GM19025 (cell line): ENCODE data around the gene DIPK1B.

Source experiments
- ATAC-seq: cut with Tn5 transposase; IDR thresholded peaks from one replicate; pipeline ENCODE4 v1.9.1; 2021; ENCODE audit warnings: mild to moderate bottlenecking, low read depth, moderate library complexity; ENCODE audit not compliant: unreplicated experiment

Gene DIPK1B

DNA sequence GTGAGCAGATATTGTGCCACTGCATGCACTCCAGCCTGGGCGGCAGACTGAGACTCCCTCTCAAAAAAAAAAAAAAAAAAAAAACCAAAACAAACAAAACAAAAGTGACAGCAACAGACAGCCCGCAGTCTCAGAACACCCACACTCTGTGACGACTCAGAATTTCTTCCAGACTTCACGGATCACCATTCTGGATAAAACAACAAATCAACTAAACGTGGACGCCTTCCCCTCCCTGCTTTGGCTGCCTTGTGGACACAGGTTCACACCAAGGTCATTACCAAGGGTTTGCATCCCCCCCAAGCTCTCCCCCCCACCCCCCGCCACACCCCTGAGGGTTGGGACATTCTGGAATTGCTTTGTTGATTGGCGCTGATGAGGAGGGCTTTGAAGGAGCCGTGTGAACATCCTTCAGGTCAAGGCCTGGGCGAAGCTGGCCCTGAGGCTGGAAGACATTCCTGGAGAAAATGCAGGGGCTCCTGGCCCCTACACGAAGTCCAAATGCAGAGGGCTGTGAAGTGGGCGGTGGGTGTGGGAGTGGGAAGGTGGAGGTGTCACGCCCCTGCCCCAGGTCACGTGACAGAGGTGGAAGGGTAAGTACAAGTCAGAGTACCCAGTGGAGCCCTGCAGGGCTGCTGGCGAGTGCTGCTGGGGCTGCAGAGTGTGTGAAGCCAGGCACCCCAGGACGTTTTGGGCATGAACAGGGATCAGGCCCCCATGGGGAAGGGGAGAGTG, 20.2 kb downstream of the DIPK1B start:
- ATAC-seq: no peak

DNA sequence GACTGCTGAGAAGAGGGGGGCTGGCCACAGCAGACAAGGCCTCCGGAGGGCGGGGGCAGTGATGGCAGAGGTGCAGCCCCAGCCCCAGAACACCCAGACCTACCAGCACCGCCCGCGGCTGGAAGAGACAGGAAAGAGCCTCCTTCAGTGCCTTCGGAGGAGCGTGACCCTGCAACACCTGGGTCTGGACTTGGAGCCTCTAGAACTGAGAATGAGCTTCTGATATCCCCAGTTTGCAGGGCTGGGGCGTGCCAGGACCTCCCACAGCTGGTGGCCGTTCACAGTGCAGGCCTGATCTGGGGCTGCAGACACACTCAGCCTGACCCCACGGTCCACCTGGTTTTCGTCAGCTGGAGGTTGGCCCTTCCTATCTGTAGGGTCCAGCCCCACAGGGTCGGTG, 21.2 kb downstream of the DIPK1B start:
- no peak for ATAC-seq

- no peak for ATAC-seq
Observed at GRCh38 chr9:136734837-136735496, 22.6 kb downstream of the DIPK1B start.

GRCh38 chr9:136735812-136736480, 23.6 kb downstream of the DIPK1B start:
- no peak for ATAC-seq

GRCh38 chr9:136738960-136739359, 26.6 kb downstream of the DIPK1B start:
- ATAC-seq: no peak

DNA sequence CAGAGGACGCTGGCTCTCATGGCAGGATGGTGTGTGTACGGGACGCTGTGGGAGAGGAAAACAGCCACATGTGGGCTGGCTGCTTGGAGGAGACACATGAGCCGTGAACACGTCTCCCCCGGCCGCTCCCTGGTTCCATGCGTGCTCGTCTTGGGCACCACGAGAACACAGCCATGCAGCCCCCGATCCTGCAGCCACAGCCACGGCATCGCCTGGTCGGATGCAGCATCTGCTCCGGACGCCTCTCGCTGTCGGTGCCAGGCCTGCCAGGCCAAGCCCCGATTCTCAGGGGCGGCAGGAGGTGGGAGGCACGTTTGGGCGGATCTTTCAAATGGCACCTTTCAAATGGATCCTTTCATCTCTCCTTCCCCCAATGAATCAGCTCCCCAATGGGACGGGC, 27.1 kb downstream of the DIPK1B start:
- ATAC-seq: no peak

GRCh38 chr9:136740069-136740468, 27.7 kb downstream of the DIPK1B start:
- ATAC-seq: no peak

- no peak for ATAC-seq
Observed at GRCh38 chr9:136740491-136740890, 28.1 kb downstream of the DIPK1B start.

DNA sequence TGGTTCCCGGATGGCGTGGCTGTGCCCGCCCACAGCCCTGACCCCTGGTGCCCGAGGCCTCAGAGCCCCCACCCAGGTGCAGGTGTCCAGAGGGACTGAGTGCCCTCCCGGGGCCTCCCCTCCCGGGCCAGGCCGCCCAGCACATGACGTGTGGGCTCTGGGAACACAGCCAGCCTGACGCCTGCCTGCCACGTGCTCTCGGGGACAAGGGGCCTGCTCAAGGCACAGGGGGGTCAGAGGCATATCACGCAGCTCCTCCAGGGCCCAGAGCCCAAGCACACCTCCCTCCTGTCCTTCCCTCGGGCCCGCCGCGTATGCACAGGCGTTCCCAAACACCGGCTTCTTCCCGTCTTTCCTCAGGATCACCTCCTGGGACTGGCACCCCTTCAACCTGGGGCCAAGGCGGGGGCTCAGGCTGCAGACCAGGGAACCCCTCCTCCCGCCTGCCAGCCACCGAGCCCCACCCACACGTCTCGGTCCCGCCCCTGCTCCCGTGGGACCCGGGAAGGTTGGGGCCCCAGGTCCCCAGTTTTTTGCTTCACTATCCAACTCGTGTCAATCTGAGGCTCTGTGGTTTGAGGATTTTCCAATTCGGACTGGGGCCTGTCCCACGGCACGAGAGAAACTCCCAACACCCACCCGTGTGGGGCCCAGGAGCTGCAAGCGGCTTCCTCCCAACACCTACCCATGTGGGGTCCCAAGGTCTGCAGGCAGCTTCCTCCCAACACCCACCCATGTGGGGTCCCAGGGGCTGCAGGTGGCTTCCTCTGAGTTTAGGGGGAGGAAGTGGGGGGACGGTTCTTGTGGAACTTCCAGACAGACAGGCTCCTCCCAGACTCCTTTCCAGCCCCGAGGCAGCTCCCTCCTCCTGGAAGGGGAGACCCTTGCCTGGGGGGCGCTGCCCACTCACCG, 28.9 kb downstream of the DIPK1B start:
- no peak for ATAC-seq

- no peak for ATAC-seq
Observed at GRCh38 chr9:136741883-136742571, 29.7 kb downstream of the DIPK1B start.

DNA sequence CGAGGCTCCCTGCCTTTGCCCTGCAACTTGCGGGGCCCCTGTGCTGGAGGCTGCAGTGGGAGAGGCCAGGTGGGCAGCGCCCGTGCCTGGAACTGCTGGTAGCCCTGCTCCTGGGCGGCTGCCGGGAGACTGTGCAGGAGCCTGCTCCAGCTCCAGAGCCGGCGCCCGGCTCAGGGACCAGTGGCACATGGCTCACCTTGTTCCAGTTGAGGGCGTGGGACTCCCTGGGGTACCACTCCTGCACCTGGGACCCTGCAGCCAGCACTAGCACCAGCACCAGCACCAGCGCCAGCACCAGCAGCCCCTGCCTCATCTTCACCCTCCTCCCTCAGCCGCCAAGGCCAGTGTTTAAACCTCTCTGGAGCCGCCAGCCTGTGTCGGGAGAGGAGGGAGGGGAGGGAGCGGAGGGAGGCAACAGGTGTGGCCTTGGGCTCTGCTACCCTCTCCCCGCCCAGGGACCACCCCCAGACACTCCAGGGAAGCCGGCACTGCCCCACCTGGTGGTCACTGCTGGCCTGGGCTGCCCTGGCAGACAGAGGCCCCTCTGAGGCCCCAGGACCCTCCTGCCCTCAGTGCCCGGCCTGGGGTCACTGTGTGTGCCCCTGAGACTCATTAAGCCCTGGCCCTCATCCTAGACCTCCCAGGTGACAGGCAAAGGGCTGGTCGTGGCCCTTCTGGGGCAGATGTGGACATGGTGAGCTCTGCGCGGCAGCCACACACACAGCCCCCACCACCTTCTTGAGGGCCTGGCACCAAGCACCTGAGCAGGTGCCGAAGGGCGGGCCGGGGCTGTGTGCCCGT, 30.4 kb downstream of the DIPK1B start, which contains the start of gene LCN10:
Gene LCN10, minus strand, starts transcription at position 350 of the 801 bp plus-strand sequence. Its CDS starts 37 bp downstream, at position 313.
- no peak for ATAC-seq

DNA sequence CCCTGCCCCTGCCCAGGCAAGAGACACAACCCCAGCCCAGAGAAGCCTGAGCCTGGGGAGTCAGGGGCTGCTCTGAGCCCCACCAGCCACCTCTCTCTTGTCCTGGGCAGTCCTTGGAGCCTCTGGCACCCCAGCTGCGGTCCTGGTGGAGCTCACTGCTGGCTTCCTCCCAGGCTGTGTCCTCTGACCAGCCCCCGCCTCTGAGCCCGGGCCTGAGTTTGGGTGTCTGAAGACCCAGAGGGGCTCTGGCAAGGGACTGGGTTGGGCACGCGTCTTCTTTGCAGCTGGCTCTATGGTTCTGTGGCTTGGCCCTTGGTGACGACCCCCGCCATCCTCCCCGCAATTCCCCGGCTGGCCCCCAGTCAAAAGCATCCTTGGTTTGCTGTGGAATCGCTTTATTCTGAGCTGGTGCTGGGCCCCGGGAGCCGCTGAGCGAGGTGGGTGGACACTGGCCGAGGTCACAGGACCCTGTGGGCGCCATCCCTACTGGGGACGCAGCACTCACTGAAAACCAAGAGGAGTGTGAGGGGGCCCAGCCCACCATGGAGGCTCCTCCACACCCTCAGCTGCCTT, 31.4 kb downstream of the DIPK1B start:
- no peak for ATAC-seq

DNA sequence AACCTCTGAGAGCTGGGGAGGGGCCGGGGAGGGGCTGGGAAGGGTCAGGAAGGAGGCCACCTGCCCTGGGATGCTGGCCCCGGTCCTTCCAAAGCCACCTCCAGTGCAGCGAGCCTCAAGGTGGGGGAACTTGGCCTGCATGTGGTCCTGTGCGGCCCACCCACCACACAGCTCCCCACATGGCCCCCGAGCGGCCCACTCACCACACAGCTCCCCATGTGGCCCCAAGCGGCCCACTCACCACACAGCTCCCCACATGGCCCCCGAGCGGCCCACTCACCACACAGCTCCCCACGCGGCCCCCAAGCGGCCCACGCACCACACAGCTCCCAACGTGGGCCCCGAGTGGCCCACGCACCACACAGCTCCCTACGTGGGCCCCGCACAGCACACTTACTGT, 32.4 kb downstream of the DIPK1B start:
- ATAC-seq: no peak

- no peak for ATAC-seq
Observed at GRCh38 chr9:136745389-136746154, 33.2 kb downstream of the DIPK1B start.

- ATAC-seq: no peak
Observed at GRCh38 chr9:136746155-136746490, 33.8 kb downstream of the DIPK1B start.

- ATAC-seq: no peak
Observed at GRCh38 chr9:136746621-136747020, 34.2 kb downstream of the DIPK1B start.

DNA sequence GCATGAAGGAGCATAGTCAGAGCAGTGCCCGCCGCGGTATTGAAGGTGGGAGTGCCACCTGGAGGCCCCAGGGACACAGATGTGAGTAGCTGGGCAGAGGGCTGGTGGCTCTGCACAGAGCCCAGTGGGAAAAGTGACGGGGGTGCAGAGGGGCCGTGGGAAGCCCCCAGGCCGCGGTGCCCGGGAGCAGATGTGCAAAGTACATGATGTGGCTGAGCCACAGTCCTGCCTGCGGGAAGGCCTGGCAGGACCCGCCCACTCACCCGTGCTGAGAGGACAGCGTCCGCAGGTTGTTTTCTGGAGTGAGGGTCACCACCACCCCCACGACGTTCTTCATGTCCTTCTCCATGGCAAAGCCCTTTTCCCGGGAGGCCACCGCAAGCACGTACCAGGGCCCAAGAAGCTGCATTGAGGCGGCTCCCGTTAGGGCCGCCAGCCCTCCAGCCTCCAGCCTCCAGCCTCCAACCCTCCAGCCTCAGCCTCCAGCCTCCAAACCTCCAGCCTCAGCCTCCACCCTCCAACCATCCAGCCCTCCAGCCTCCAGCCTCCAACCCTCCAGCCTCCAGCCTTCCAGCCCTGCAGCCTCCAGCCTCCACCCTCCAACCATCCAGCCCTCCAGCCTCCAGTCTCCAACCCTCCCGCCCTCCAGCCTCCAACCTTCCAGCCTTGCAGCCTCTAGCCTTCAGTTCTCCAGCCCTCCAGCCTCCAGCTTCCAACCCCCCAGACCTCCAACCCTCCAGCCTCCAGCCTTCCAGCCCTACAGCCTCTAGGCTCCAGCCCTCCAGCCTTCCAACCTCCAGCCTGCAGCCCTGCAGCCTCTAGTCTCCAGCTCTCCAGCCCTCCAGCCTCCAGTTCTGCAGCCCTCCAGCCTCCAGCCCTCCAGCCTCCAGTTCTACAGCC, 35.0 kb downstream of the DIPK1B start:
- no peak for ATAC-seq
